Endothelial cell of umbilical vein (primary cell): ENCODE results near the gene CIB2. TPM values are rescaled to one million over a fixed set of nuclear protein-coding genes. Genes with fewer than 3 reads are reported as not detected.

Source experiments
- BruUV-seq: library from RNA; stranded (reverse); fragments of 400-500 nt; replicated peaks from 2 replicates; lab custom pipeline; 2021; lab: Mats Ljungman, UMichigan
- CTCF ChIA-PET: fragments of 300-600, 350-600 bp; sonication (Branson Sonifier 250); formaldehyde crosslinking; loops from one replicate; lab custom pipeline; 2021; ENCODE audit warnings: antibody characterized with exemption, inconsistent platforms; lab: Charles Lee
- POLR2A ChIA-PET: fragments of 300-600, 350-600 bp; sonication (Branson Sonifier 250); formaldehyde crosslinking; loops from one replicate; lab custom pipeline; 2021; ENCODE audit warnings: antibody characterized with exemption, inconsistent platforms; lab: Charles Lee
- DNase-seq: peaks from one replicate; pipeline ENCODE4 v3.0.0-alpha.2; 2011; ENCODE audit warnings: low read depth, low spot score
- FAIRE-seq: peaks from 2 replicates; lab custom pipeline; 2011; peaks lifted over from hg19 to GRCh38; lab: Jason Lieb, UNC
- H2AFZ ChIP-seq: 2 replicates; pipeline ENCODE4 v1.6.0; 2012; ENCODE audit warnings: low read depth, low read length, control low read depth, inconsistent platforms
- H3K27ac ChIP-seq: 2 replicates; pipeline ENCODE4 v1.5.1; 2011; ENCODE audit warnings: low read depth, mild to moderate bottlenecking, control low read depth, low read length, moderate library complexity; ENCODE audit not compliant: insufficient read depth
- H3K27me3 ChIP-seq, 2 experiments: 2 replicates each; pipeline versions ENCODE4 v1.6.0 to v1.6.1; 2011; ENCODE audit warnings: low read length in 2 of 2, mixed read lengths in 1 of 2; ENCODE audit not compliant: control insufficient read depth in 2 of 2, insufficient read depth in 2 of 2
- H3K36me3 ChIP-seq, 2 experiments: 2 replicates in 1 of 2; 3 replicates in 1 of 2; pipeline ENCODE4 v1.5.1; 2011; ENCODE audit warnings: low read length in 2 of 2, mild to moderate bottlenecking in 1 of 2, moderate library complexity in 1 of 2; ENCODE audit not compliant: control insufficient read depth in 2 of 2, insufficient read depth in 2 of 2; ENCODE audit errors: extremely low read depth in 1 of 2
- H3K4me1 ChIP-seq: 3 replicates; pipeline ENCODE4 v1.5.1; 2011; ENCODE audit warnings: mild to moderate bottlenecking, low read length; ENCODE audit not compliant: control insufficient read depth, insufficient read depth; ENCODE audit errors: extremely low read depth
- H3K4me2 ChIP-seq: 2 replicates; pipeline ENCODE4 v1.6.1; 2011; ENCODE audit warnings: low read length, control low read depth, mixed read lengths; ENCODE audit not compliant: insufficient read depth
- H3K4me3 ChIP-seq, 3 experiments: fragments of 200-600 bp in 1 of 3; sonication (generic), shearing (Covaris generic) in 1 of 3; replicated peaks in 1 of 3; 2 replicates each; pipeline ENCODE4 v1.5.1; 2011 to 2016; ENCODE audit warnings: control low read depth in 3 of 3, low read length in 3 of 3, mild to moderate bottlenecking in 2 of 3, inconsistent platforms in 1 of 3, low read depth in 1 of 3, moderate library complexity in 1 of 3; ENCODE audit not compliant: insufficient read depth in 1 of 3
- H3K79me2 ChIP-seq: 2 replicates; pipeline ENCODE4 v1.6.0; 2012; ENCODE audit warnings: low read length, inconsistent platforms; ENCODE audit not compliant: control insufficient read depth, insufficient read depth
- H3K9ac ChIP-seq: replicated peaks from 2 replicates; pipeline ENCODE3; 2011; ENCODE audit warnings: low read length, control low read depth; ENCODE audit not compliant: insufficient read depth; ENCODE audit errors: extremely low read depth
- H3K9me1 ChIP-seq: replicated peaks from 3 replicates; pipeline ENCODE4 v1.6.0; 2011; ENCODE audit warnings: mild to moderate bottlenecking, low read length; ENCODE audit not compliant: control insufficient read depth, insufficient read depth; ENCODE audit errors: extremely low read depth
- H3K9me3 ChIP-seq: replicated peaks from 2 replicates; pipeline ENCODE4 v1.5.1; 2012; ENCODE audit warnings: low read length, inconsistent platforms; ENCODE audit not compliant: control insufficient read depth, insufficient read depth
- H4K20me1 ChIP-seq: replicated peaks from 2 replicates; pipeline ENCODE3; 2011; ENCODE audit warnings: mild to moderate bottlenecking, low read length; ENCODE audit not compliant: control insufficient read depth, insufficient read depth; ENCODE audit errors: extremely low read depth
- GATA2 ChIP-seq: IDR thresholded peaks from 2 replicates; pipeline ENCODE4 v1.7.0; 2011; ENCODE audit warnings: low read depth, mild to moderate bottlenecking, moderate library complexity, mixed read lengths, low read length; ENCODE audit not compliant: insufficient read length, insufficient read depth
- POLR2AphosphoS5 ChIP-seq: IDR thresholded peaks from 2 replicates; pipeline ENCODE4 v1.6.1; 2012; ENCODE audit warnings: low read depth, mild to moderate bottlenecking, control low read depth, low read length, moderate library complexity; ENCODE audit not compliant: insufficient read depth
- dilution Hi-C: fragments of 300-500 bp; cut with MboI; formaldehyde crosslinking; loops from one replicate; pipeline ENCODE4 v1.15.0; 2019; ENCODE audit warnings: low sequenced_read_pairs; ENCODE audit not compliant: extremely low pct_ligation_motif_present
- intact Hi-C: fragments of 100-400 bp; cut with micrococcal nuclease; formaldehyde crosslinking; loops from one replicate; pipeline ENCODE4 v1.10.0; 2022
- polyA plus RNA-seq, 4 experiments: library from polyadenylated mRNA; depleted of rRNA in 3 of 4; stranded (reverse) in 3 of 4; unstranded in 1 of 4; fragments of >200 nt; gene quantifications; 2 replicates each; pipeline versions ENCODE4 v1.2.1 to v1.2.3, GENCODE V29; 2011 to 2012; ENCODE audit warnings: missing spikeins in 1 of 4
- total RNA-seq: library from RNA; stranded (reverse); gene quantifications from 2 replicates; pipeline ENCODE4 v1.2.3, GENCODE V29; 2021
- TF ChIP-seq, protein P1 (sequence below): IDR thresholded peaks from 2 replicates; pipeline ENCODE4 v1.6.1; 2011; ENCODE audit not compliant: insufficient read depth, insufficient read length
- TF ChIP-seq, protein P2 (sequence below), 2 donors: IDR thresholded peaks; 1 replicate in 1 of 2; 2 replicates in 1 of 2; pipeline ENCODE4 v1.5.1; 2011; ENCODE audit warnings: low read length in 2 of 2, mild to moderate bottlenecking in 2 of 2, moderate library complexity in 2 of 2, control low read depth in 1 of 2, inconsistent platforms in 1 of 2, low read depth in 1 of 2; ENCODE audit not compliant: insufficient read depth in 1 of 2; ENCODE audit errors: extremely low read depth in 1 of 2

Gene CIB2
- total and polyA plus RNA-seq, 2 donors (not counting 3 experiments of a cell fraction or from before 2014, with no cell fraction given): 4.0 to 7.7 TPM

DNA sequence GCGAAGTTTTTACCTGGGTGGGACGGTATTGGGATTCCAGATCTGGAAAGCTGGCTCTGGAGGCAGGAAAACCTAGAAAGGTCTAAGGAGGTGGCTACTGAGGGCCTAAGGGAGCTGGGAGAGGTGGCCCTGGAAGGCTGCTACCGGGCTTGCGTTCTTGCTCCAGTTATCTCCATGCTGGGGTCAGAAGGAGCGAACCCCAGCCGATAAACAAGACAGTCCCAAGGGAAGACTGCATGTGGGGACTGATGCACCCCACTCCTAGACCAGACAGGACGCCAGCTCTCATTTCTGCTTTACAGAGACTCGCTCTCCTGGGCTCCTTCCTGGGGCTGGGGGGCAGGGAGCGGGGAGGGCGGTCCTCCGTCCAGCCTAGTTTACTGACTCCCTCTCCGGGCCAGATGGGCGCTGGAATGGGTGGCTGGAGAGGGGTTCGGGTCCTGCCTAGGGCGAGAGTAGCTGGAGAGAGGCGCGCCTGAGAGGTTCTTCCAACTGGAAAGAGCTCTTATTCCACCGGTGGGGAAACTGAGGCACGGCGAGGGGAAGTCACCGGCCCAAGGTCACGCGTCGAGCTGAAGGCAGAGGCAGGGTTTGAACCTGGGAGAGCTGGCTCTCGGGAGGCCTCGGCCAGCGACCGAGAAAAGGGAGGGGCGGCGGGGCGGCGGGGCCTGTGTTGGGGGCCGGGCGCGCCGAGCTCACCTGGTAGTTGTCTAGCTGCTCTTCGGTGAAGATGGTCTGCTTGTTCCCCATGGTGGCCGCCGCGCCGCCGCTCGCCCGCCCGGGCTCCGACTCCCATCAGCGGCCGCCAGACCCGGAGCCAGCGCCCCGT is 565 bp downstream of the CIB2 start:
- Histone ChIP-seq H3K79me2 (no peaks in the 10 kb centered on the region), H3K9me1 (no peaks in the 10 kb centered on the region), H3K27me3 (no peaks in the 10 kb centered on the region), H3K9me3 (no peaks in the 10 kb centered on the region), H3K4me1 (peaks cover 7% of the 10 kb centered on the region), H3K4me3 (peak overlapping the region in 2 of 3 experiments; percentile 68 to 71), H4K20me1 (no peaks in the 10 kb centered on the region), H3K9ac (peak overlapping the region; percentile 81), H3K36me3 (no peaks in the 10 kb centered on the region), H3K4me2 (peak overlapping the region; percentile 89), H2AFZ (peak overlapping the region; percentile 93), H3K27ac (no peak overlapping the region)
- TF ChIP-seq, protein P1, sequence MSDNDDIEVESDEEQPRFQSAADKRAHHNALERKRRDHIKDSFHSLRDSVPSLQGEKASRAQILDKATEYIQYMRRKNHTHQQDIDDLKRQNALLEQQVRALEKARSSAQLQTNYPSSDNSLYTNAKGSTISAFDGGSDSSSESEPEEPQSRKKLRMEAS: no peak
- POLR2A ChIA-PET: interaction anchor here (0.5 kb wide), 1 partner anchor 692 kb away, joined by 3 read pairs; no protein-coding TSS in a partner anchor
- CTCF ChIA-PET: interaction anchor here (0.5 to 7.0 kb wide), 18 partner anchors 9 to 171 kb away, joined by 3 to 50 read pairs (median 4); partner anchors contain the start of genes DNAJA4 and IDH3A
- dilution Hi-C loops: no loop called here
- DNase-seq (no peak), FAIRE-seq (no peak)
- BruUV-seq: no TSS peak
- intact Hi-C loops: loop anchor here (1.0 to 5.0 kb wide), 4 partner anchors 17 to 111 kb away; partner anchors contain the start of gene IDH3A

DNA sequence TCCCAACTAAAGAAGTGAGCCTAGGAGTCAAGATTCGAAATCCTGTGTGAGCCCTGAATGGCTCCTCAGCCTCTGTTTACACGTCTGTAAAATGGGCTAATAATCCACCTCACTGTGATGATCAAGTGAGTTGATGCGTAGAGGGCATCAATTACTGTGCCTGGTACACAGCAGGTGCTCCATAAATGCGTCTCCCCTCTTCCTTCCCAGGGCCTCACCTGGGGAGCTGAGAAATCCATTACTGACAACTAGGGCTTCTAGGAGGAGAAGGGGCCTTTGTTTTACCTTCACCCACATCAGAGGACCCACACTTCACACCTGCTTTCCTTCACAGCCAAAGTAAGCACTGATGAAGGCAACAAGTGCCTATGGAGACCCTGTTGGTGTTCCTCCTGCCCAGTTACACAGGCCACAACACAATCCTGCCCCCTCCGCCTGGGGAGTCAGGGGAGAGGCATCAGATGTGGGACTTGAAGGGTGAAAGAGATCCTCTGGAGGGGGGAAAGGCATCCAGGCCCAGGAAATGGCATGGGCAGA is 1.4 kb downstream of the CIB2 start:
- Histone ChIP-seq H3K9ac (no peak overlapping the region), H3K9me3 (no peaks in the 10 kb centered on the region), H2AFZ (no peak overlapping the region), H3K27ac (no peak overlapping the region), H3K27me3 (no peaks in the 10 kb centered on the region), H3K36me3 (no peaks in the 10 kb centered on the region), H3K4me3 (no peak overlapping the region), H4K20me1 (no peaks in the 10 kb centered on the region), H3K9me1 (no peaks in the 10 kb centered on the region), H3K4me1 (peaks cover 7% of the 10 kb centered on the region), H3K4me2 (no peak overlapping the region), H3K79me2 (no peaks in the 10 kb centered on the region)
- no TSS peak for BruUV-seq
- intact Hi-C loops: loop anchor here (5.0 kb wide), 1 partner anchor 67 kb away; no protein-coding TSS in a partner anchor
- no peak for FAIRE-seq
- TF ChIP-seq POLR2AphosphoS5: no peak
- TF ChIP-seq, protein P2, sequence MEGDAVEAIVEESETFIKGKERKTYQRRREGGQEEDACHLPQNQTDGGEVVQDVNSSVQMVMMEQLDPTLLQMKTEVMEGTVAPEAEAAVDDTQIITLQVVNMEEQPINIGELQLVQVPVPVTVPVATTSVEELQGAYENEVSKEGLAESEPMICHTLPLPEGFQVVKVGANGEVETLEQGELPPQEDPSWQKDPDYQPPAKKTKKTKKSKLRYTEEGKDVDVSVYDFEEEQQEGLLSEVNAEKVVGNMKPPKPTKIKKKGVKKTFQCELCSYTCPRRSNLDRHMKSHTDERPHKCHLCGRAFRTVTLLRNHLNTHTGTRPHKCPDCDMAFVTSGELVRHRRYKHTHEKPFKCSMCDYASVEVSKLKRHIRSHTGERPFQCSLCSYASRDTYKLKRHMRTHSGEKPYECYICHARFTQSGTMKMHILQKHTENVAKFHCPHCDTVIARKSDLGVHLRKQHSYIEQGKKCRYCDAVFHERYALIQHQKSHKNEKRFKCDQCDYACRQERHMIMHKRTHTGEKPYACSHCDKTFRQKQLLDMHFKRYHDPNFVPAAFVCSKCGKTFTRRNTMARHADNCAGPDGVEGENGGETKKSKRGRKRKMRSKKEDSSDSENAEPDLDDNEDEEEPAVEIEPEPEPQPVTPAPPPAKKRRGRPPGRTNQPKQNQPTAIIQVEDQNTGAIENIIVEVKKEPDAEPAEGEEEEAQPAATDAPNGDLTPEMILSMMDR (IDR thresholded peaks at IDR 0.05; ENCODE audit: extremely low read depth in 1 of 2, insufficient read depth in 1 of 2, low read depth in 1 of 2, low read length in 2 of 2): no peak
- no peak for TF ChIP-seq GATA2
- TF ChIP-seq, protein P1: no peak
- dilution Hi-C loops: no loop called here
- POLR2A ChIA-PET: no interaction called here
- DNase-seq: no peak
- CTCF ChIA-PET: interaction anchor here (0.9 to 7.0 kb wide), 11 partner anchors 9 to 170 kb away, joined by 3 to 50 read pairs (median 6); partner anchors contain the start of gene DNAJA4
